Osteocyte (in vitro differentiated cells): ENCODE data around the gene ST3GAL3. TPM values are rescaled to one million over a fixed set of nuclear protein-coding genes. Genes with fewer than 3 reads are reported as not detected.

ENCODE experiments used
- DNase-seq: peaks from one replicate; pipeline ENCODE4 v3.0.0; 2021; ENCODE audit warnings: mixed read lengths; ENCODE audit not compliant: unreplicated experiment; ENCODE audit errors: extremely low spot score
- H3K27ac Mint-ChIP-seq: one replicate; pipeline ENCODE4 v1.8.0; 2021; ENCODE audit warnings: mild to moderate bottlenecking, mixed read lengths; ENCODE audit not compliant: unreplicated experiment
- H3K27me3 Mint-ChIP-seq: one replicate; pipeline ENCODE4 v1.8.0; 2021; ENCODE audit warnings: mixed read lengths; ENCODE audit not compliant: unreplicated experiment
- H3K36me3 Mint-ChIP-seq: one replicate; pipeline ENCODE4 v1.8.0; 2021; ENCODE audit warnings: mixed read lengths; ENCODE audit not compliant: unreplicated experiment
- H3K4me1 Mint-ChIP-seq: one replicate; pipeline ENCODE4 v1.8.0; 2021; ENCODE audit warnings: mixed read lengths; ENCODE audit not compliant: unreplicated experiment
- H3K4me3 Mint-ChIP-seq: one replicate; pipeline ENCODE4 v1.8.0; 2021; ENCODE audit warnings: mild to moderate bottlenecking, moderate library complexity, mixed read lengths; ENCODE audit not compliant: unreplicated experiment
- H3K9me3 Mint-ChIP-seq: one replicate; pipeline ENCODE4 v1.8.0; 2021; ENCODE audit warnings: mixed read lengths; ENCODE audit not compliant: unreplicated experiment
- CTCF ChIP-seq: fragments of 200-600 bp; sonication (generic); IDR thresholded peaks from 2 replicates; pipeline ENCODE4 v1.5.0; 2021; ENCODE audit warnings: antibody characterized with exemption, mild to moderate bottlenecking, moderate library complexity
- total RNA-seq: library from RNA; stranded (reverse); gene quantifications from 2 replicates; pipeline ENCODE4 v1.2.1, GENCODE V29; 2021

Gene ST3GAL3
- total RNA-seq, 1 donor from 2014 or later = 26.4 TPM

GRCh38 chr1:43935711-43936427 lies 228.5 kb downstream of the ST3GAL3 start:
- peaks cover 22% of the 10 kb centered on the region for H3K4me1 Mint-ChIP-seq
- H3K4me3 Mint-ChIP-seq = no peak overlapping the region
- TF ChIP-seq CTCF = no peak
- H3K27me3 Mint-ChIP-seq = peaks cover 3% of the 10 kb centered on the region
- DNase-seq = no peak
- no peaks in the 10 kb centered on the region for H3K9me3 Mint-ChIP-seq
- H3K27ac Mint-ChIP-seq = no peak overlapping the region
- no peaks in the 10 kb centered on the region for H3K36me3 Mint-ChIP-seq

- no peak overlapping the region for H3K27ac Mint-ChIP-seq
- peaks cover 20% of the 10 kb centered on the region for H3K4me1 Mint-ChIP-seq
- no peak for TF ChIP-seq CTCF
- H3K27me3 Mint-ChIP-seq = peaks cover 3% of the 10 kb centered on the region
- DNase-seq = no peak
- H3K4me3 Mint-ChIP-seq = peak overlapping the region; percentile 66
- no peaks in the 10 kb centered on the region for H3K9me3 Mint-ChIP-seq
- no peaks in the 10 kb centered on the region for H3K36me3 Mint-ChIP-seq
These were observed 229.3 kb downstream of the ST3GAL3 start for GRCh38 chr1:43936431-43937151.

DNA sequence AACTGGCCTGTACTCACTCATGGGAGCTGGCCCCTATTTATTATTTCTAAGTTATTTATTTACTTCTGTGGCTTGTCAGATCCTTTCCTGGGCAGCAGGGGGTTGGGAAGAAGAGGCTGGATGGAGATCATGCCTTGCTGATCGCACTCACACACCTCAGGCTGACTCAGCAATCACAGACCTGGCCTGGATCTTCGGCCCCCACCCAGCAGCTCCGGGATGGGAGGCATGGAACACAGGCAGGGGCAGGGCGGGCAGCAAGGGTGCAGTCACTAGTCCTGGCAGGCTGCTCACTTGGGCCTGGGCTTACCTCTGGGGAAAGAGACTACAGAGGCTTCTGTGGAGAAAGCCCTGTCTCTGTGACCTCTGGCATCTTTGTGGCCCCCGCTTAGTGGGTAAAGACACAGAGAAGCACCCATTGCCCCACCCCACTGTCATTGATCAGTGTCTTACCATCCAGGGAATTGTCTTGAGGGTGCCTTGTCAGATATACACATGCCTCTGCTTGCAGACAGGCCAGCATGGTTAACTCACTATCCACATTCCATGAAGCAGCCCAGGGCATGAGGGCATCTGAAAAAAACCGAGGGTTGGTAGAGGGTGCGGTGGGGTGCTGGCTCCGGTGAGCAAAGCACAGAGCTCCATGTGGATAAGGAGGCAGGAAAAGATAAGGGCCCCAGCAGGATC lies 230.0 kb downstream of the ST3GAL3 start:
- DNase-seq = no peak
- no peak overlapping the region for H3K27ac Mint-ChIP-seq
- H3K4me1 Mint-ChIP-seq = peaks cover 20% of the 10 kb centered on the region
- no peak for TF ChIP-seq CTCF
- no peaks in the 10 kb centered on the region for H3K9me3 Mint-ChIP-seq
- H3K27me3 Mint-ChIP-seq = peaks cover 3% of the 10 kb centered on the region
- H3K36me3 Mint-ChIP-seq = no peaks in the 10 kb centered on the region
- no peak overlapping the region for H3K4me3 Mint-ChIP-seq

GRCh38 chr1:43938383-43938782 lies 231.0 kb downstream of the ST3GAL3 start:
- no peak for DNase-seq
- Mint-ChIP-seq H3K9me3 (no peaks in the 10 kb centered on the region), H3K4me3 (no peak overlapping the region), H3K27me3 (peaks cover 3% of the 10 kb centered on the region), H3K4me1 (peaks cover 10% of the 10 kb centered on the region), H3K27ac (no peak overlapping the region), H3K36me3 (no peaks in the 10 kb centered on the region)
- no peak for TF ChIP-seq CTCF
